Colon (tissue), 2 donors: ENCODE measurements around the gene FMNL2.

ENCODE experiments used
- FAIRE-seq: peaks from 2 replicates; lab custom pipeline; 2012; peaks lifted over from hg19 to GRCh38; lab: Jason Lieb, UNC
- donor health status: control.
- donor health status: control.

The FMNL2 gene

GRCh38 chr2:152426801-152427200 is 91.8 kb downstream of the FMNL2 start:
- FAIRE-seq: no peak

DNA sequence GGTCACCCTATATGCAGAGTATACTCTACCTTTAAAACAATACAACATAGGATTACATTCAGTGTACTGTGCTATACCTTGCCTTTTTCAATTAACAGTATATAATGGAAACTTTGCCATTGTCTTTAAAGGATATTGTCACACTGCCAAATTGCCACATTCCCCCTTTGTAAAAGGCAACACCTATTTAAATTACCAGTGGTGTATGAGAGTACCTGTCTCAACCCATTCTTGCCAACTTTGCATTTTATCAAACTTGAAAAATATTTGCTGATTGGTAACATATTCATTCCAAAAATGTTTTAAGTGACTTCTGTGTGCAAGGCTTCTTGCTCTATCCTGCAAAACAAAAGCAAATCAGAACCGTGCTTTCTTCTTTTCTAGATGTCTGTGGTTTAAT is 92.9 kb downstream of the FMNL2 start:
- no peak for FAIRE-seq

DNA sequence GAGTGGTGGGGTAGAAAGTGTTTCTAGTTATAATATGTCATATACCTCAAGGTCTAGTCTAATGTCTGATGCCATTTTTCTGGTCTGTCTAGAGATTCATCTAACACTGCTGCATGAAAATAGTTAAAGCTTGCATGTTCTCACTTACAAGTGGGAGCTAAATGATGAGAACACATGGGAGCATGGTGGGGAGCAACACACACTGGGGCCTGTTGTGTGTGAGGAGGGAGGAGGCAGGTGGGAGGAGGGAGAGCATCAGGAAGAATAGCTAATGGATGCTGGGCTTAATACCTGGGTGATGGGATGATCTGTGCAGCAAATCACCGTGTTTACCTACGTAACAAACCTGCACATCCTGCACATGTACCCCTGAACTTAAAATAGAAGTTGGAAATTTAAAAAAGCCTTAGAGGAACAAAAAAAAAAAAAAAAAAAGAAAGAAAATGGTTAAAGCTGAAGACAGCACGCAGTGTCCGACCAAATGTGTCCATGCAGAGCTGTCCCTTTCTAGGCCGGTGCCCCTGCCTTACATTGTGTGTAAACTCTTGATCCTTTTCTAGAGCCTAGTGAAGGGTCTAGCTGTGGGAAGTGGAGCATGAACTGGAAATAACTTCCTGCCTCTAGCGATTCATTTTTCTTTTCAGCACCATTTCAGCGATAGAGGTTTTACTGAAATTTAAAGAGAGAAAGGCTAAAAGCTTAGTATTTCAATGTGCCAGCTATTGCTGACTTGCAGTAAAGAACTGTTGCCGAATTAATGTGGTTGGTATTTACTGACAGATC is 94.0 kb downstream of the FMNL2 start:
- FAIRE-seq: no peak

GRCh38 chr2:152430876-152431275 is 95.9 kb downstream of the FMNL2 start:
- no peak for FAIRE-seq

- no peak for FAIRE-seq
Measured at GRCh38 chr2:152431370-152432098, 96.6 kb downstream of the FMNL2 start.

GRCh38 chr2:152432206-152432653 is 97.3 kb downstream of the FMNL2 start:
- no peak for FAIRE-seq

DNA sequence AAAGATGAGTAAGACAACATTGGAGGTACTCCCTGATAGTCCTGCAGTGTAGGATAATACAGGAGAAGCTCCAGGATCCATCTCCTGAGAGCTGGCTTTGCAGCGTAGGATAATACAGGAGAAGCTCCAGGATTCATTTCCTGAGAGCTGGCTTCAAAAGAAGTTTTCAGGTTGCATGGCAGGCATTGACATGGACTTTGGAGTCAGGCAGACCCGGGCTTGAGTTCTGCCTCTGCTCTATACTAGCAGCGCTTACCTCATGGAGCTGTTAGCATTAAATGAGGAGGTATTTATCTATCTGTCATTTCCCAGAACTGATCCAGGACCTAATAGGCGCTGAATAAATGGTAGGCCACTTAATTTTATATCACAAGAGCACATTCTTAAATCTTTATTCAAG is 97.8 kb downstream of the FMNL2 start:
- no peak for FAIRE-seq

DNA sequence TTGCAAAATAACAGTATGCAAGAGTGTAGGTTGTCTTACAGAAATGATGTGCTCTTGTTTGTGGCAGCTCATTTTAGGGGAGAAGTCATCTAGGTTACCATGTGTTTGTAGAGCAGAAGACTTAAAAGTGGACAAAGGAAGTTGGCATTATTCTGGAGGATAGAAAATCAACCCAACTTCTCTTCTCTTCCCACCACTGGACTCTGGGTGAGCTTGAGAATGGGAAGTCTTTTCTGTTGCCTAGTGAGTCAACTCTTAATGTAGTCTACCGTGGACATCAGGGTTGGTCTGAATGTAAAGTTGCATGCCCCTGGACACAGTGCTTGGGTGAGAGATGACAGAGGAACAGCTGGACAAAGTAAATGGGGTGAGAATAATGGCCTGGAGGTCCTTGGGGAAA is 98.3 kb downstream of the FMNL2 start:
- FAIRE-seq: no peak

GRCh38 chr2:152433791-152434190 is 98.8 kb downstream of the FMNL2 start:
- FAIRE-seq: no peak

DNA sequence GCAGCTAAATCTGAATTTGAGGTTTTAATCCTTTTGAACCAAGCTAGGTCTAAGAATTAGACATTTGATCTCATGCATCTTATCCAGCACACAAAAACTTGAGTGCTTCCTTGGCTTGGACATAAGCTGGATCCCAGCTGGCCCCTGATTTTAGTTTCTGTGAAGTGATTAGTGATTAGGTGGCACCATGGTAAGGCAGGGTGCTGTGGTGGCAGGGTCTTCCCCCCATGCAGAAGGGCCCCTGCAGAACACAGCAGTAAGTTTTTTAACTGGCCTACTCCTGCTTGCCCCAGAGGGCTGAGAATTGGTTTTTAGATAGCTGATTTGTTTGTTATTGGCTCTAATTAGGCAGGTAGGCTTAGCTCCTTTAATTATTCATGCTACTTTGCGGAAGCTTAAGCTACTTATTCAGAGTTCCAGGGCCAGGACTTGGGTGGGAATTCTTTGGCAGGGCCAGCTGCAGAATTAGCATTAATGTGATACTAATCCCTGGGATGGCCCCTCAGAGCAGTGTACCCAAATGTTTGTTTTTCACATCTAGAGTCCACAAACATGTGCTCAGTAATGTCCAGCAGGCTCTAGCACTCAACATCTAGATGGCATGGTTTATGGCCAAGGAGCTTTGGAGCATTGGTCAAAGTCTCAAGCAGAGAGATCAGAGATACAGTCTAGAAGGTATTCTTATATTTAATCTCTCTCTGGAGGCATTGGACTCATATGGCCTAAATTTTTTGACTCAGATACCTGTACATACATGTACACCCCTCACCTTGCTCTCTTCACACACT is 99.6 kb downstream of the FMNL2 start:
- no peak for FAIRE-seq

- FAIRE-seq: no peak
Measured at GRCh38 chr2:152436148-152436547, 101.2 kb downstream of the FMNL2 start.

DNA sequence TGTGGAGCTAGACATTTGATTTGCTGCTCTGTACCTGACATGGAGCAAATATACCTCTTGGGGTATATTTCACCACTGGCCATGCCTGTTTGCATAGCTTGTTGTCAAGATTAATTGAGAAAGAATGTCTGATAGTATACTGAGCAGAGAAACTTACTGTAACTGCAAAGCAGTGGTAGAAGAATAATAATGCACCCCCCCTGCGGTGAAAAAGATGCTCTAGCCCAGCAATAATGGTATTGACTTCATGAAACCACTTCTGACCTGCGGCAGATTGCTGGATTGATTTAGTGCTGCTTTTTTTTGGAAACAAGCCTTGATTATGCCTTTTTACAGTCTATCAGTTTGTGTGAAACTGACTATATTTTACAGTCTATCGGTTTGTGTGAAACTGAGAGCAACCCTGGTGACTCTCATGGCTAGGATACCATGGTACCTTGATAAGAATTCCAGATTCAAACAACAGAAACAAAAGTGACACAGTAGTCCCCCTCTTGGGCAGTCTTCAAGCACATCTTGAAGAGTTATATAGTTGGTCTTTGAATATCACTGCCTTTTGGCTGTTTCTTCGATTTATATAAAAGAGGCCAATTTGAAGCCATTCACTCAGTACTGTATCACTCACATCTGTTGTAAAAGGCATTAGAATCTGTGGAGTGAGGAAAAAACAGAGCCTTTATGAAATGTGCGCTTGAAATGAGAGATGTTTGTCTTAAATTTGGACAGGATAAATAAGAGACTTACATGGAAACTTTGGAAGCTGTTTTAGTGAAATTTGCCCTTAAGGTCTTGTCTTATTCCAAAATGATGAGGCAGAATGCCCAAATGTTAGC is 102.5 kb downstream of the FMNL2 start:
- no peak for FAIRE-seq

DNA sequence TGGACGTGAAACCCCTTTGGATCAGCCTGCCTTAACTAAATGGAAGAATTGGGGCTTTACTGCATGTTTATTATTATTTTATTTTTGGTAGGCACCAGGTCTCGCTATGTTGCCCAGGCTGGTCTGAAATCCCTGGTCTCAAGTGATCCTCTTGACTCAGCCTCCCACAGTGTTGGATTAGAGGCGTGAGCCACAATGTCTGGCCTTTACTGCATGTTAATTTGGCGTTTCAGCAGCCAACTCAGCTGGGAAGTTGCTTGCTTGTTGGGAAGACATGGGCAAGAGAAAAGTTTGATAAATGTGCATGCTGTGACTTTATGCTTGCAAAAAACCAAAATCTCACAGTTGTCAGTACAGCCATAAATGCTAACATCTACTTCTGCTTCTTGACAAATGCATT is 105.1 kb downstream of the FMNL2 start:
- no peak for FAIRE-seq

GRCh38 chr2:152440460-152440859 is 105.5 kb downstream of the FMNL2 start:
- no peak for FAIRE-seq

DNA sequence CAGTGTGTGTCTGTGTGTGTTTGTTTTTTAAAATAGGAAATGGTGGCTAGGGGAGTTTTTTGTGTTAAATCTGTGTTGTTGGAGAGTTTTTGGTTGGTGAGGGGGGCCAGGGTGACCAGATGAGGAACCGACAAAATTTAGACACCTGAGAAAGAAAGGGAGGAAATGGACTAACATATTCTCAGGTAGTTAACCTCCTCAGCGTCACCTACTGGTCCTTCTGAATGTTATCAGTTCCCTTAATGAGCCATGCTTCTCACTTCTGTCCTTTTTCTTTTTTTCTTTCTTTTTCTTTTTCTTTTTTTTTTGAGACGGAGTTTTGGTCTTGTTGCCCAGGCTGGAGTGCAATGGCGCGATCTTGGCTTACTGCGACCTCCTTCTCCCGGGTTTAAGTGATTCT is 107.0 kb downstream of the FMNL2 start:
- FAIRE-seq: no peak

GRCh38 chr2:152443771-152444170 is 108.8 kb downstream of the FMNL2 start:
- FAIRE-seq: no peak

DNA sequence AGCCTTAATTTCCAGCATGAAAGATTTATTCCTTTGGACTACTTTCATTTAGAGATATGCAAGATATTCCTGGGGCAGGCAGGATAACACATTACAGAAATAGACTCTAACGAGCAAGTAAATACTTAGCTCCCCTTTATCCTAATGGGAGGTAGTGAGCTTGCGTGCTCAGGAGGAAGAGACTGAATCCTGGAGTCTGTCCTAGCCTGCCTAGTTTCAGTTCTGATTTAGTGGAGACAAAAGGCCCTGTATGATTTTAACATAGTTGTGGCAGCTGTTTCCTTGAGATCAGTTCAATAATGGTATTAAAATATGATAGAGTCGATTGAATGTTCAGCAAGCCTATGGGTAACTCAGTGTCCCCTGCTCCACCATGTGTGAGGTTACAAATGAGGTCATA is 109.5 kb downstream of the FMNL2 start:
- no peak for FAIRE-seq

DNA sequence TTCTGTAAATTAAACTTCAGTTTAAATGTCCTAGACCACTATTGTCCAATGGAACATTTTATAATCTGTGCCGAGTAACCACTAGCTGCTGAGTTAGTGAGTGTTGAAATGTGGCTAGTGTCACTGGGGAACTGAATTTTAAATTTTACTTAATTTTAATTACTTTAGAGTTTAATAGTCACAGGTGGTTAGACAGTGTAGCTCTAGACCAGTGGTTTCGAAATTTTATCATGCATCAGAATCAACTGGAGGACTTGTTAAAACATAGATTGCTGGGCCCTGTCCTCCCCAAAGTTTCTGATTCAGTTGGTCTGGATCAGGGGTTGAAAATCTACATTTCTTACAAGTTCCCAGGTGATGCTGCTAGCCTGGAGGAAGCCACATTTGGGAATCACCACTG is 110.4 kb downstream of the FMNL2 start:
- FAIRE-seq: no peak

DNA sequence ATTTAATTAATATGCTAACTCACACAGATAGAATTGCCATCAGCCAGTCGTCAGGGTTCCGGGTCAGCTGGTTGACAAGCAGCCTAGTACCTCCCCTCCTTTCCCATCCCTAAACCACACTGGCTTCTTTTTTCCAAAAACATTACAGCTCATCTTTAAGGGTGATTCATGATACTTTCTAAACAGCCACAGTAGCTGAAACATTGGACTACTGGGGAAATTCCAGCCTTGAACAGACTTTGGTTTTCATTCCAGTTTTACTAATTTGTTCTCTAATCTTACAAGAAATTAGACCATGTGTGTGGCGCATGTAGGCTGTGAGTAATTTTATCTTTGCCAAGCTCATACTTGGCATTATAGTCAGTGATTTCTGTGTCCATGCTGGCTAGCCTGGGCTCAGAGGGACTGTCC is 110.8 kb downstream of the FMNL2 start:
- no peak for FAIRE-seq

DNA sequence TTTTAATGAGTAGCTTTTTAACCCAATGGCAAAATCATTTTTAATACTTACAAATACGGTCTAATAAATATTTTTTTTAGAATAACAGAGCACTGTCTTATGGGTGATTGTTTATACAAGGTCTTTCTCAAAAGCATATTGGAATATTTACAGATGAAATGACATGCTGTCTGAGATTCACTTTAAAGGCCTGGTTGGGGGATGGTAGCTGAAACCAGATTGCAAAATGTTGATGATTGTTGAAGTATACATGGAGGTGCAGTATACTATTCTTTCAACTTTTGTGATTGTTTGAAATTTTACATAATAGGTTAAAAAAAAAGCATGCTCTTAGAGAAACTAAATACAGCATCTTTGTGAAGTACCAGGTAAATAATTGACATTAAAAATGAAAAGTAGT is 111.2 kb downstream of the FMNL2 start:
- FAIRE-seq: no peak

DNA sequence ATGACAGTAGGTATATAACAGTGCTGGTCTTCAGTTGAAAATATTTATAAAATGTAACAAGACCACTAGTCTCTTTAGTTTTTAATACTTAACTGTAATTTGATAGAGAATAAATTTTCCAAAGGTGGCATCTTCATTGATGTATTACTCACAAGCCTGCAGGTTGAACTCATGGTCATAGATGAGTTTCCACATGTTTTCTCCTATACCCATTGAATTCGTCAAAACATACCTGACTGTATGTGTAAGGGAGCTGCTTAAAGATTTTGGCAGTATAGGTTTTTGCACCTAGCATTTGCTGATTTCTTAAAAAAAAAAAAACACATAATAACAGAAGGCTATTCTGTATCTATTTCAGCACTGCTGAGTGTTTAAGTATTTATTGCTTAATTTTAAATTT is 112.9 kb downstream of the FMNL2 start:
- no peak for FAIRE-seq

DNA sequence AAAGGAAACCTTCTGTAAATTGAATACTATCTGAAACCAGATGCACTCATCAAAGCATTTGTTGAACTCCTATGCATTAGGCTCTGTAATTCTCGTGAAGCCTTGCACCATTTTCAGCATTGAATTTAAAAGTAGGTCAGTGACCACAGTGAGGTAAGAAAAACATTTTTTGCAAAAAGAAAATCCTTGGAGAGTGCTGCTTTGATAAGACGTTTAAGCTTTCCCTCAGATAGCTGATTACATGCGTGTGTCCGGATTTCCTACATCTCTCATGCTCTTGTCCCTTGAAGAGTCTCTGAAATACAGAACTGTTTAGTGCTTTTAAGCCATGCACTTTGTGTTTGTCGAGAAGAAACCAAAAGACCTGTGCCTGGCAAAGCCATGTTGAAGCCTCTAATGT is 113.6 kb downstream of the FMNL2 start:
- FAIRE-seq: no peak
